Lower leg skin (tissue), 4 donors: ENCODE results near the gene SH3RF1. TPM values are rescaled to one million over a fixed set of nuclear protein-coding genes. Genes with fewer than 3 reads are reported as not detected.

Source experiments
- DNase-seq, 2 donors: peaks; one replicate each; pipeline ENCODE4 v3.0.0-alpha.2; 2019; ENCODE audit warnings: low spot score in 2 of 2
- H3K4me3 ChIP-seq: fragments of 200-600 bp; sonication (generic); 2 replicates; pipeline ENCODE4 v1.5.1; 2017; ENCODE audit warnings: mild to moderate bottlenecking, low read depth; ENCODE audit not compliant: poor library complexity, severe bottlenecking
- CTCF ChIP-seq, 3 donors: fragments of 450-650 bp; IDR thresholded peaks; one replicate each; pipeline ENCODE4 v1.5.1; 2016; ENCODE audit warnings: antibody characterized with exemption in 3 of 3, mild to moderate bottlenecking in 3 of 3, moderate library complexity in 2 of 3
- POLR2A ChIP-seq, 2 donors: fragments of 450-650 bp; IDR thresholded peaks; one replicate each; pipeline ENCODE4 v1.6.1; 2016 to 2017; ENCODE audit warnings: antibody characterized with exemption in 2 of 2, mild to moderate bottlenecking in 1 of 2, moderate library complexity in 1 of 2
- WGBS, 2 donors: methylation state at CpG; one replicate each; pipeline ENCODE4 v1.1.5; 2018; 5-methylcytosine and 5-hydroxymethylcytosine counted together
- intact Hi-C: fragments of 100-400 bp; cut with DNase I; formaldehyde crosslinking; loops from one replicate; pipeline ENCODE4 v1.15.0; 2023; ENCODE audit warnings: low total_unique reads
- total RNA-seq, 4 donors: library from RNA; depleted of rRNA; stranded (reverse); fragments of >200 nt; gene quantifications; one replicate each; pipeline ENCODE4 v1.1.0, GENCODE V29; 2016

Gene SH3RF1
- total RNA-seq, 4 donors from 2014 or later: 8.5 to 14.2 (median 12.0) TPM

GRCh38 chr4:169152899-169153298 lies 117.9 kb downstream of the SH3RF1 start:
- no peak overlapping the region for H3K4me3 ChIP-seq
- no peak for DNase-seq
- WGBS, 2 donors: 96 to 99% methylated on average over 4 of the region's 4 CpGs
- intact Hi-C loops: no loop called here
- TF ChIP-seq POLR2A (IDR thresholded peaks at IDR 0.05): no peak
- TF ChIP-seq CTCF (IDR thresholded peaks at IDR 0.05): no peak

- no peak overlapping the region for H3K4me3 ChIP-seq
- intact Hi-C loops: no loop called here
- no peak for DNase-seq
- no peak for TF ChIP-seq CTCF (IDR thresholded peaks at IDR 0.05)
- no peak for TF ChIP-seq POLR2A (IDR thresholded peaks at IDR 0.05)
- WGBS, 2 donors: 92 to 96% methylated on average over 3 of the region's 3 CpGs
Observed at GRCh38 chr4:169152098-169152497, 118.7 kb downstream of the SH3RF1 start.

- WGBS, 2 donors: 79 to 87% methylated on average over 2 of the region's 2 CpGs
- no peak for TF ChIP-seq CTCF (IDR thresholded peaks at IDR 0.05)
- no peak for TF ChIP-seq POLR2A (IDR thresholded peaks at IDR 0.05)
- no peak for DNase-seq
- H3K4me3 ChIP-seq: no peak overlapping the region
- intact Hi-C loops: no loop called here
Observed at GRCh38 chr4:169151671-169152070, 119.1 kb downstream of the SH3RF1 start.

GRCh38 chr4:169150806-169151205 lies 120.0 kb downstream of the SH3RF1 start:
- no peak overlapping the region for H3K4me3 ChIP-seq
- no peak for DNase-seq
- intact Hi-C loops: no loop called here
- WGBS, 2 donors: 96 to 97% methylated on average over 5 of the region's 5 CpGs
- no peak for TF ChIP-seq POLR2A (IDR thresholded peaks at IDR 0.05)
- no peak for TF ChIP-seq CTCF (IDR thresholded peaks at IDR 0.05)

- 86 to 88% methylated on average over 4 of the region's 4 CpGs for WGBS, 2 donors
- no peak for DNase-seq
- intact Hi-C loops: no loop called here
- no peak overlapping the region for H3K4me3 ChIP-seq
- TF ChIP-seq CTCF (IDR thresholded peaks at IDR 0.05) (no peak), POLR2A (IDR thresholded peaks at IDR 0.05) (no peak)
Observed at GRCh38 chr4:169148885-169149284, 121.9 kb downstream of the SH3RF1 start.

GRCh38 chr4:169147191-169147590 lies 123.6 kb downstream of the SH3RF1 start:
- DNase-seq: no peak
- H3K4me3 ChIP-seq: no peak overlapping the region
- WGBS, 2 donors: 43 to 51% methylated on average over 3 of the region's 3 CpGs
- intact Hi-C loops: no loop called here
- TF ChIP-seq POLR2A (IDR thresholded peaks at IDR 0.05): no peak
- TF ChIP-seq CTCF (IDR thresholded peaks at IDR 0.05): no peak
